Measurements from ENCODE around the gene SNED1.
A peak's percentile ranks its signal among the peaks of the same experiment; 100 is the strongest.

Gene SNED1

GRCh38 chr2:240997856-240998705 lies at the start of gene SNED1:
Gene SNED1 (plus strand): TSS chr2:240998618. CDS start chr2:240998838, 220 bp downstream.
- DNase-seq, result peak; percentile 13 to 14

GRCh38 chr2:240948905-240949790 lies 49.3 kb upstream of the SNED1 start:
- no peak for DNase-seq

- DNase-seq, result no peak
Measured at GRCh38 chr2:240949791-240950705, 48.4 kb upstream of the SNED1 start.

GRCh38 chr2:240951045-240951594 lies 47.3 kb upstream of the SNED1 start:
- DNase-seq, result no peak

- no peak for DNase-seq
Measured at GRCh38 chr2:240952496-240953246, 45.7 kb upstream of the SNED1 start.

GRCh38 chr2:240953426-240954410 lies 44.7 kb upstream of the SNED1 start:
- DNase-seq, result no peak

GRCh38 chr2:240954436-240955305 lies 43.7 kb upstream of the SNED1 start:
- DNase-seq, result no peak

- DNase-seq, result no peak
Measured at GRCh38 chr2:240955306-240956170, 42.9 kb upstream of the SNED1 start.

GRCh38 chr2:240956171-240956934 lies 42.1 kb upstream of the SNED1 start:
- DNase-seq, result no peak

GRCh38 chr2:240956935-240957655 lies 41.3 kb upstream of the SNED1 start:
- no peak for DNase-seq

GRCh38 chr2:240957656-240958365 lies 40.6 kb upstream of the SNED1 start:
- DNase-seq, result no peak

GRCh38 chr2:240958366-240959213 lies 39.8 kb upstream of the SNED1 start:
- no peak for DNase-seq

- DNase-seq, result no peak
Measured at GRCh38 chr2:240959214-240959940, 39.0 kb upstream of the SNED1 start.

- no peak for DNase-seq
Measured at GRCh38 chr2:240959941-240960308, 38.5 kb upstream of the SNED1 start.

Measured in activated CD4-positive, alpha-beta T cell treated with anti-CD3 and anti-CD28 coated beads, Interleukin-2, amount 50 U/mL, for 4 hours (primary cell).